RPMI8226 (cell line): ENCODE data around the gene TH.
A peak's percentile ranks its signal among the peaks of the same experiment; 100 is the strongest.
"Not testable (repeated sequence)": the region's sequence is repeated elsewhere in the genome, so short reads cannot be mapped to it uniquely, and the experiment has no call there.

Experiments
- DNase-seq: peaks from one replicate; pipeline ENCODE4 v3.0.0-alpha.2; 2015

The TH gene

DNA sequence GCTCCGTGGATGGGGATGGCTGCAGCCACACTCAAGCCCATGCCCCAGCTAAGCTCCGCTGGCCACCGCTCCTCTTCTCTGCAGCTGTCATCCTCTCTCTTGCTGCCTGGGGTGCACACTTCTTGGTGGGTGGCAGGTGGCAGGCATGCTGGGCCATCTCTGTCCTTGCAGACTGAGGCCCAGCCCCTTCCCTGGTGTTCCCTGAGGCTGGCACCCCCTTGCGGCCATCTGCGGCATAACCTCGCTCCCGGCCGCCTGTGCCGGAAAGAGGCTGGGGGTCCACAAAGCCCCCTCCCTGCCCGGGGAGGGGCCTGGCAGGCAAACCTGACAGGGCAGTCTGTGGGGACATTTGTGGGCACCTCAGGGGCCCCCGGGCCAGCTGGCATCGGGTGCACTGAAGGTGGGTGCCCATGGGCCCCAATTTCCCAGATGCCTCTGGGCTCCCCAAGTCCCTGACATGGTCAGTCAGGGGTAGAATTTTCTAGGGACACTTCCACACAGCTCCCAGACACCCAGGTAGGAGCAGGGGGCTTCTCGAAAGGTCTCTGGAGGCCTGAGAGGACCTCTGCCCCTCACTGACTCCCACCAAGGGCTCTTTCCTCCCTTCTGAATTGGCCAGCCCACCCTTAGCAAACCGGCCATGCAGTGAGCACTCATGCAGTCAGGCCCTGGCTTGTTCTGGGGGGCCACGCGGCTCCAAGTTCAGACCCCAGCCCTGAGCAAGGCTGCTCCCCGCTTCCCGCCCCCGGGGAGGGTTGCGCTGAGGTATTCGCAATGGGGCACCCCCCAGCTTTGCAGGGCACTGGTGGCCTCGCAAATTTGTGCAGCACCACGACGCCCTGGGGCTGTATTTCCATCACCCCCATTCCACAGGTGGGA, 23.5 kb upstream of the TH start:
- peak; percentile 38 for DNase-seq

DNA sequence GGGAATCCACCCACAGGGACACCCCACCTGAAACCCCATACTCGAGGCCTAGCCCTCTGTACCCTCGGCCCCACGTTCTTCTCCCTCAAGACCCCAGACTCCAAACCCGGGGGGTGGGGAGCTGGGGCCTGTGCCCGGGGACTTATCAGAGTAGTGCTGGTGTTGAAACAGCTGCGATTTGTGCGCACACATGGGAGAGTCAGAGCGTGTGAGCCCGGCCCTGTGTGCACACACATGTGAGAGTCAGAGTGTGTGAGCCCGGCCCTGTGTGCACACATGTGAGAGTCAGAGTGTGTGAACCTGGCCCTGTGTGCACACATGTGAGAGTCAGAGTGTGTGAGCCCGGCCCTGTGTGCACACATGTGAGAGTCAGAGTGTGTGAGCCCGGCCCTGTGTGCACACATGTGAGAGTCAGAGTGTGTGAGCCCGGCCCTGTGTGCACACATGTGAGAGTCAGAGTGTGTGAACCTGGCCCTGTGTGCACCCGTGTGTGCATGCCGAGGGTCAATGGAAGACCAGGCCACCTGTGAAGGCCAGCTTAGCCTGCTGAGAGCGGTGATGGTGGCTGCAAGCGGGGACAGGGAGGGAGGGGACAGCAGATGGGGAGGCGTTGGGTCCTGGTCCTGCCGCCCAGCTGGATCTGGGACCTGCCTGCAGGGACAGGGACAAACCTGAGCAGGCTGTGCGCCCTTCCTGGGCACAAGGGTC, 22.4 kb upstream of the TH start:
- not testable (repeated sequence) for DNase-seq

DNA sequence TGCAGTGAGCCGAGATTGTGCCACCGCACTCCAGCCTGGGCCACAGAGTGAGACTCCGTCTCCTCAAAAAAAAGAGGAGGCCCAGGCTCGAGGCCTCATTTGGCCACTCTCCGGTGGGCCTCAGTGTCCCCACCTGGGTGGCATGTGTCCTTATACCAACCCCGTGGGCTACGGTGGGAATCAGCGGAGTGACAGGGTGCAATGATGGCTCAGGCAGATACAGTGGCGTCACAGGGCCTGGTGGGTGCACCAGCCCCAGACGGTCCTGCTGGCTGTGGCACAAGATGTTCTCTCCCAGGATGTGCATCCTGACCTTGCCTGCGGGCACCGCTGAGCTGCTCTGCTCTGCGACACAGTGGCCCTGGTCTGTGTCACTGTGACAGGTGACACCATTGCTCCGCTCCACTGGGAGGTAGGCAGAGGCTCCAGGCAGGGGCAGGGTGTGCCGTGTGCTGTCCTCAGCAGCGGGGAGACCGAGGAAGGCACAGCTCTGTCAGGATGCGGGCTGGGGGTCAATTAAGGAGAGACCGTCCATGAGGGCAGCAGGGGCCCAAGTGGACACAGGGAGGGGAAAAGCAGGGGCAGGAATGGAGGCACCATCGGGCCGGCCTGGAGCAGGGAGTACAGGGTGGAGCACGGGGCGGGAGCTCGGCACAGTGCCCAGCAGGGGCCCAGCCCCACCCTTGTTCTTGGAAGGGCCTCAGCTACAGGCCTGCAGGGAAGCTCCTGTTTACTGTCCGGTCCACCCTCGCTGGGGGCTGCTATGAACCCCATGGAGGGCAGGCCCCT, 21.7 kb upstream of the TH start:
- DNase-seq, result no peak

DNA sequence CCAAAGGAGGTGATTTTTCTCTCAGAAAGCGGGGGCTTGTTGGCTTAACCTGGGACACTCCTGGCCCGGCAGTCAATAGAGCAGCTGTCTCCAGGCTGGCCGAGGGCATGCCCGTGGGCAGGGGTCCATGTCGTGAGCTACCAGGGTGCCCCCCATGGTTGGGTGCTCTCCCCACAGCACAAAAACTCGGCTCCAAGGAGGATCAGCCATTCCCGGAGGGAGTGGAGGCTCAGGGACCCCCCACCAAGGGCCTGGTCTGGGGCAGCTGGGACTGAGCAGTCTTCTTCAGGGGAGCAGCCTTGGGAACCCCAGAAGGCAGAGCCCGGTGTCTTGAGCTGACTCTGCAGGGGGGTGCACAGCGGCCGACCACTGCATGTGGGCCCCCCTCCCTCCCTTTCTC, 20.8 kb upstream of the TH start:
- no peak for DNase-seq

DNA sequence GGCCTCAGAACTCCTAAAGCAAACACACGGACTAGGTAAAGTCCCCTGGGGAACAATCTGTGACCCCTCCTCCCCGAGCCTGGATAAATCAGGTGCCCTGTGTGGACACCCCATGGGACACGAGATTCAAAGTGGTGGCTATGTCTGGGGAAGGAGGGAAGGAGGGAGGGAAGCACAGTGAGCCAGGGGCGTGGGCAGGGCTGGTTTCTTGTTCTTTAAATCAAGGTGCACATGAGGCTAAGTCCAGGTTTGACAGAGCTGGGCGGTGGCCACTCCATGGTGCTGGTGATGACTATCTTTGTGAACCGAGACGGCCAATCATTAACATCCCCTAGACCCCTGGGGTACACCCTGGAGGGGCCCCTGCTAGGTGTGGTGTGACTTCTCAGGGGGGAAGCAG, 20.3 kb upstream of the TH start:
- DNase-seq, result no peak

DNA sequence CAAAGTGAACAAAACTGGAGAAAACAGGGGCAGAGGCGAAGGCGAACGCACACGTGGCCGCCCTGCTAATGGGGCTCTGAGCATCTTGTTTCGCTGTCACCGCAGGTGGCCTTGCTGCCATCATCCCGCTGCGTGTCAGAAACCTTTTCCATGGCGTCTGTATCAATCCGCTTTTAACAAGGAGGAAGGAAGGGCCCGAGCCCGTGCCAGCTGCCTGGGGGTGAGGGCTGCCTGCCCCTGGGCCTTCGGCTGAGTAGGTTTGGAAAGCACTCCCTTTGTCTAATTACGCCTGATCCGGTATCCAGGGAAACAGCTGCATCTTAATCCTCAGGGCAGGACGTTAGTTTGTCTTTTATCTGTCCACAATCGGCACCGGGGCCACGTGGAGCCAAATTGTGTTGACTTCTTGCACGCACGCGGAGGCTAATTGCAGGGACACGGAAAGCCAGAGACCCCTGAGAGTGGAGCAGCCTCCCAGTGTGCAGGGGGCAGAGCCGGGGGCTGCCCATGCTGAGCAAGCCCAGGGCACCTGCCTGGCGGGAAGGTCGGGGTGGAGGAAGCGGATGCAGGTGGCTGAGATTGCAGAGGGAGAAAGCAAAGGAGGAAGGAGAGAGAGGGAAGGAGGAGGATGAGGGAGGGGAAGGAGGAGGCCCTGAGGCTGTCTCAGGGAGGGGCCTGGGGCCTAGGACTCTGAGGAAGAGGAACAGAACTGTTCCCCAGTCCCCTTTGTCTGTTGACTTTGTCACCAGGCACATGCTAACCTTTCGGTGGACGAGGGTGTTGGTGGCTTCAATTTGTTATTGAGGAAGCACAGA, 19.2 kb upstream of the TH start:
- no peak for DNase-seq

DNA sequence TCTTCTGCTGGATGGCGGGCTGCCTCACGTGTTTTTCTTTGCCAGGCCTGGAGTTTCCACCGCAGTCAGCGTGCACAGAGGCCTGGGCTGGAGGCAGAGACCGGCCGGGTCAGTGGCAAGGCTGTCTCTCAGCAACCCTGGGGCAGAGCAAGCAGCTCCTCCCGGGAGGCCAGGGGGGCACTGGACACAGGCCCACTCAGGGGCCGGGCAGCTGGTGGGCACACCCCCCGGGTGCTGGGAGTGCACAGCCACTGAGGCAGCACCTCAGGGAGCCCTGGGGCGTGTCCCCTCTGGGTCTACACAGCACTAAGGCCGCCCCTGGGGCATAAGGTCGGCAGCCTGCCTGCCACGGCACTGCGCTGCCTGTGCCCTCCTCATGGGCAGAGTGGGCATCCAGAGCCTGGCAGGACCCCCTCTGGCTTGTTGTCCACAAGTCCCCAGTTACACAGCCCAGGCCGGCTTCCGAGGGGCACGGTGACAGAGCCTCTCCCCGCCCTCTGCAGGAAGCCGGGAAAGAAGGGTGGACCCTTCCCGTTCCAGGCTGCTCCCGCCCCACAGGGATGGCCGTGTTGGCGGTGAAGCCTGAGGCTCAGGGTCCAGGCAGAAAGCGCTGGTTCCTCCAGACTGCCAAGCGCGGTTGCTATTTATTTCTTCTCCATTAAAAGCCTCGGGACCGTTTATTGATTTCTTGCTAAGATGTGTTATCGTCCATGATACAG, 18.5 kb upstream of the TH start:
- DNase-seq, result no peak

DNA sequence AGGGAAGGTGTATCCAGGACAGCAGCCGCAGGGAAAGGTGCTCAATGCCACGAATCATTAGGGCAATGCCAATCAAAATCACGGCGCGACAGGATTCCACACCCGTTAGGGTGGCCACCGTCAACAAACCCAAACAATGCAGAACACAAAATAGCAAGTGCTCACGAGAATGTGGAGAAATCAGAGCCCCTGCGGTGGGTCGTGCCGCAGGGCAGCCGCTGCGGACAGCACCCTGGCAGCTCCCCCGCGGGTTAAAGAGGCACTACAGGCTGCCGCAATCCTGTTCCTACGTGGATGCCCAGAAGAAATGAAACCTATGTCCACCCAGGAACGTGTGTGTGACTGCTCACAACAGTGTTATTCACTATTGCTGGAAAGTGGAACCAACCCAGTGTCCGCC, 17.1 kb upstream of the TH start:
- no peak for DNase-seq

DNA sequence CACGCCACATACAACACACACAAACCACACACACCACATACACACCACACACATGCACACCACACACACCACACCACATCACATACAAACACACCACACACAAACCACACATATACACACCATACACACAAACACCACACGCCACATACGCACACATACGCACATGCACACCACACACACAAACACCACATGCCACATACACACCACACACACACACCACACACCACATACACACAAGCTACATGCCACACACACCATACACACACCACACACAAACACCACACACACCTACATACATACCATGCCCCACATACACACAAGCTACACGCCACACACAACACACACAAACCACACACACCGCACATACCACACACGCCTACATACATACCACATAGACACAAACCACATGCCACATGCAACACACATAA, 15.7 kb upstream of the TH start:
- no peak for DNase-seq

DNA sequence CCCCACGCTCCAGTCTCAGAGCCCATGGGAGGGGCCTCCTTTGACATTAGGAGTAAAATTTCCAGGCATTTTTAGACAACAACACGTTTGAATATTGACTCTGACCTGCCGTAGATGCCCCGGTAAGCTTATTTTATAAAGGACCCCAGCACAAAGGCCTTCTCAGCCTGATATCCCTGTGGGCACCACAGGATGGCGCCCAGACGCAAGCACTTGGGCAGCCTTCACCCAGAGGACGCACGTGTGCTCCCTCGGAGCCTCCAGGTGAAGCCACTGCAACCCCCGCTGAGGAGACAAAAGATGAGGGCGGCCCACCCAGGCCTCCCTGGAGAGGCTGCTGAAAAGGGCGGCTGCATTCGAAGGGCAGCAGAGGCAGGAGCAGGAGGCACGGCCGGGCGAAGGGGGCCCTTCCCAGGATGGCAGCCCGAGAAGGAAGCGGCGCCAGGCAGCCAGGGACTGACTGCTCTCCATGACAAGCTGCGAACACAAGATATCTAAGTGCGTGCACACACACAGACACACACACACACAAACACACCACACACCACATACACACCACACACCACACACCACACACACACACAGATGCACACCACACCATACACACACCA, 15.2 kb upstream of the TH start:
- DNase-seq, result peak; percentile 77

DNA sequence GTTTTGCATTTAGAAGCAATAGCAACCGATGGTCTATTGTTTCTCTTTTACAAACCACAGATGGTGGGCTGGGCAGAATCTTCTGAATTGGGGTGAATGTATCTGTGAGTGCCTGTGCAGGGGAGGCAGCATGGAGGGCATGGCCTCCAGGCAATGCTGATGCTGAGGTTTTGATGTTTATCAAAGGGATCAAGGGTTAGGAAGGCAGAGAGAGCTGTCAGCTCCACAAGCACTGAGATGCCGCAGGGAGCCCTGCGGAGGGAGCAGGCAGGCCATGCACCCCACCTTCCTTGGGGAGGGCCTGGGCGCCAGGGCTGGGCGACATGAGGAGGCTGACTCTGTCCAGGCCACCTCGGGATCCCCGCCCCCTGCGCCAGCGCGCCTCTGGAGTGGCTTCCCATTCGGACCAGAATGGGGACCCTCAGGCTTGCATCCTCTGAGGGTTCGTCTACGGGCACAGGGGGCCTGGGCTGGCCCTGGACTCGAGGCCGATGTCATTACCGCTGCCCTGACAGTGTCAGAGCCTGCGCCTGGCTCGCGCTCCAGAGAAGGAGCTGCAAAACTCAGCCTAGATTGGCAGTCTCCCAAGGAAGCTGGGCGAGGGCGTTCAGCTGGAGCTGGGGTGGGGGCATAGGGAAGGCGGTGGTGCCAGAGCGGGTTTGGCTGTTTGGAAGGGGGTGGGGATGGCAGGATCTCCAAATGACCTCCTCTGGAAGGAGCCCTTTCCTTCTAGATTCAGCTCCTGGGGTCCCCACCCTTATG, 13.9 kb upstream of the TH start:
- DNase-seq, result peak; percentile 29

DNA sequence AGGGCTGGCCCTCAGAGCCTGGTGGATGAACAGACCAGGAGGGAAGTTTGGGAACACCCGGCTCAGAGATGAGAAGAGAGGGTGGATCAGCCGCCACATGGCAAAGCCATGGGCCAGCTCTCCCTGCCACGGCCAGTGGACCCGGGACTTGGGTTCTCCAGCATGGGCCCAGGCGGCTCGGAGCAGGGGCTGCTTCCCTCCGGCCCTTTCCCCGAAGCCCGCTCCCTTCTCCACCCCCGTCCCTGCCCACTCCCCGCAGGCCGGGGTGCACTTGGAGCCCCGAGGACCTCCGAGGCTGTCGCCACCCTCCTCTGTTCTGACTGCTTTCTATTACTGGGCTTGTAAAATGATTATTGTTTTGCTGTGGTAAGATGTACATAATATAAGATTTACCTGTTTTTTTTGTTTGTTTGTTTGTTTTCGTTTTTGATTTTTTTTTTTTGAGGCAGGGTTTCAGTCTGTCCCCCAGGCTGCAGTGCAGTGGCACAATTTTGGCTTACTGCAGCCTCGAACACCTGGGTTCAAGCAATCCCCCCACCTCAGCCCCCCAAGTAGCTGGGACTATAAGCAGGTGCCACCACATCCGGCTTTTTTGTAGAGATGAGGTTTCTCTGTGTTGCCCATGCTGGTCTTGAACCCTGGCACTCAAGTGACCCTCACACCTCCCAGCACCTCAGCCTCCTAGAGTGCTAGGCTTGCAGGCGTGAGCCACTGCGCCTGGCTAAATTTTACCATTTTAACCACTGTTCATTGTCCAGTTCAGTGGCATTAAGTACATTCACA, 11.3 kb upstream of the TH start:
- DNase-seq, result no peak

DNA sequence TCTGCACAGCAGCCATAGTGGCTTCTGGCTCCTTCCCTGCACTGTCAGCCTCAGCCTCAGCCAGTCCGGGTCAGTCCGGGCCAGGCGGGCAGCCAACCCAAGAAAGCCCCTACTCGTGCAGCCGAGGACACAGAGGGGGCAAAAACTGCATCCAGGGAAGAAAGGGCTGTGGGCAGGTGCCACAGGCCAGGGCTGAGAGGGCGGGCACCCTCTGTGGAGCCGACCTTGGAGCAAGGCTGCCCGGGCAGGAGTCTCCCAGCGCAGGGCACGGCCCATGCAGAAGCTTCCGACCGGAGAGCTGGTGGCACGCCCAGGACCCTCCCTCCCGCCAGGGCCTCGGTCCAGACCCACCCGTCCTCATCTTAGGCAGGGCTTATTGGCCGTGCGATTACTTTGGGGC, 10.5 kb upstream of the TH start:
- DNase-seq, result no peak

DNA sequence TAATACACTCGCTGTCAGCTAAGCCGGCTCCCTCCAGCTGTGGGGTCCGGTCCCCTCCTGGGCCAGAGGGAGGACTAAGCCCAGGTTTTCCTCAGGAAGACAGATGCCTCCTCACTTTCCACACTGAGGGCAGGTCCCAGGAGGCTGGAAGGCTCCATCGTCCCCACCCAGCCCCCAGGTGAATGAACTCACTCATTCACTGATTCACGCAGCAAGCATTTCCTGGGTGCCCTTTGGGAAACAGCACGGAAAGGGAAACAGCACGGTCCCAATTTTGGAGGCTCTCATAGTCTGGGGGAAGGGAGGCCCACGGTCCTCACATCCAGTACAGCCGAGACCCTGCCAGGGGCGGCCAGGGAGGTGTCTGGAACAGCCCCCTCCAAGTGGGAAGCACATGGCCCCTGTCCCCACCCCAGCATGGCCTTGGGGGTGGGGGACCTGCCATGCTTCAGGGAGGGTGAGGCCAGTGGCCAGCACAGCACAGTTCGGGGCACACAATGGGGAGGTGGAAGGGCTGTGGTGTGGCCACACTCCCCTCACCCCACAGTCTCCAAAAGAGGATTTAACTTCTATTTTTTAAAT, 9.3 kb upstream of the TH start:
- no peak for DNase-seq

DNA sequence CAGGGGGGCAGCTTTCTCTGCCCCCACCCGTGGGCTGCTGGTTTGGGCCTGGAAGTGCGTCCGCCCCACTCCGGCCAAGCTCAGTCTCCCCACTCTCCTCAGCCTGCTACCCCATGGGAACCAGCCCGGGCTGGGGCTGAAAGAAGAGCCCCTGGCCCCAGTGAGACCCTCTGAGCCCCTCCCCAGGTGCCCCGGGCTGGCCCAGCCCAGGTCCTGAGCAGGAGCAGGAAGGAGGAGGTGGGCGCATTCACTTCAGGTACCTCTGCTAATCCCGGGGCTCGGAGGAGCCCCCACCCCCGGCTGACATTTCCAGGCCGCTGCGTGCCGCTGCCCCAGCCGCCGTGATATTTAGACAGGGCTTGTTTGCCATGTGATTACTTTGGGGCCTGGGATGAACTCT, 8.7 kb upstream of the TH start:
- no peak for DNase-seq

DNA sequence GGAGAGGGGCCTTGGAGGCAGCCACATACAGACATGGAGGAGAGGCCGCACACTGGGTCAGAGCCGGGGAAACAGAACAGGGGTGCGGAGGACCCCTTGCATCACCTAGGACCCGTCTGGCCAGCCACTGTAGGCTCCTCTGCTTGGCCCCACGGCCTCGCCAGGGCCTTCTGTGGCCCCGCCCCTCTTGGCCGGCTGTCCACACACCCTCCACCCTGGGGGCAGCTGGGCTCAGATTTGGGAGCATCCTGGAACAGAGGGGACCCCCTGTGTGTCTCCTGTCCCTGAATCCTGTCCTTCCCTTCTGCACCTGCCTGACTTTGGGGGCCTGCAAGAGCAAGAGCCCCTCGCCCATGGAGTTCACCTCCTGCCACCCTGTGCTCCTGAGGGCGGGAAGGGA, 7.9 kb upstream of the TH start:
- DNase-seq, result no peak

DNA sequence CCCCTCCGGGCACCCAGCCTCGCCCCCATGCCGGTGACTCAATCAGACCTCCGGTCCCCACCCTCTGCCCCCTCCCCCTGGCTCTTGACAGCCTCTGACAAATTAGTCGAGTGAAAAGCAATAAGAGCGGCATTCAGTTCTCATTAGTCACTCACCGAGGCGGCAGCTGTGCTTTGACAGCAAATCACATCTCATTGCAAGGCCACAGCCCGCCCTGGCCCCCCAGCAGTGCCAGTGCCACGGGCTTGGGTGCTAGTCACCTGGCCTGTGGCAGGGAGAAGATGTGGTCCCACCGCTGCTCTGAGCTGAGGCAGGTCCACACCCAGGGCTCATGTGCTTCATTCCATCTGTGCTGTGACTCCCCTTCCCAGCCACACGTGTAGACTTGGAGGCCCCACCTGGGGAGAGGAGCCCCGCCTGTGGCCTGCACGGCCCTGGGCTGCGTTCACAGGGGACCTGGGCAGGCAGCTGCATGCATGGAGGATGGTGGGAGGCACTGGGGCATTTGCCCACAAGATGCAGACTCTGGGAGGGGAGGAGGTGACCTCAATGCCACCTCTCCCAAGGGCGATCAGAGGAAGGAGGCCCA, 7.4 kb upstream of the TH start:
- DNase-seq, result no peak

DNA sequence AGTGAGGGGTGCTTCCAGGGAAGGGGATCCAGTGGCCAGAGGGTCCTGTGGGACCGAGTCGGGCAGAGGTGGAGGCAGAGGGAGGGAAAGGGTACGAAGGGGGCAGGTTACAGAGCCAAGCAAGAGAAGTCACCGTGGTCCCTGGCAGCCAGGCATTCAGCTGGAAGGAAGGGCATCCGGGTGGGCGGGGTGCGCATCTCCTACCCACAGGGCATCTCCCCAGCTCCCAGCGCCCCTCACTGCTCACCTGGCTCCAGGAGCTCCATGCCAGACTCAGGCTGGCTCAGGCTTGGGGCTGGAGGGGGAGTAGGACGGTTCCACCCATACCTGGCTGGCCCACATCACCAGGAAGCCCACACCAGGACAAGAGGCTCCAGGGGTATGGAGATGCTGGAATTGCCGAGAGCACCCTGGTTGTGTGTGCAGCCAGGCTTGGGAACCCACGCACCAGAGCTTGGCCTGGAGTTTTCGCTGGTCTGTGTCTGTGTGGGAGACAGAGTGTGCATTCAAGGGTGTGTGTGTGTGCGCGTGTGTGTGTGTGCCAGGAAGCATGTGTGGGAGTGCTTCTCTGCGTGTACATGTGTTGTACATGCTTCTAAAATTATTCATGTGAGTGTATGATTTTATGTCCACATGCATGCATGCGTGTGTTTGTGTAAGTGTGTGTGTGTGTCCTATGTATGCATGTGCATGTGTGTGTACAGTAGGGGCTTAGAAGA, 6.6 kb upstream of the TH start:
- not testable (repeated sequence) for DNase-seq
